Posterior vena cava (tissue), 2 donors: Measurements from ENCODE around the gene CLEC4F. TPM values are rescaled to one million over a fixed set of nuclear protein-coding genes. Genes with fewer than 3 reads are reported as not detected.

ENCODE experiments used
- DNase-seq: peaks from one replicate; pipeline ENCODE4 v3.0.0-alpha.2; 2020; ENCODE audit warnings: low spot score
- intact Hi-C, 2 donors: fragments of 100-400 bp; cut with DNase I; formaldehyde crosslinking; loops; one replicate each; pipeline versions ENCODE4 v1.14.1 to v1.14.2; 2022 to 2023
- long read RNA-seq, 2 donors: library from polyadenylated mRNA; unstranded; transcript quantifications; one replicate each; pipeline ENCODE4 v2.0.0, GENCODE V29; 2020 to 2021
- total RNA-seq, 2 donors: library from RNA; stranded (reverse); fragmentation: NEBNext Ultra II Directional; extraction: Animal tissue kit (Norgen Biotek cat#: 25700); gene quantifications; one replicate each; pipeline ENCODE4 v1.2.1, GENCODE V29; 2021
- donor health status: DM: yes; HTN: yes; CAD: no.
- donor health status: DM: yes; HTN: yes; CAD: no.

CLEC4F gene, protein sequence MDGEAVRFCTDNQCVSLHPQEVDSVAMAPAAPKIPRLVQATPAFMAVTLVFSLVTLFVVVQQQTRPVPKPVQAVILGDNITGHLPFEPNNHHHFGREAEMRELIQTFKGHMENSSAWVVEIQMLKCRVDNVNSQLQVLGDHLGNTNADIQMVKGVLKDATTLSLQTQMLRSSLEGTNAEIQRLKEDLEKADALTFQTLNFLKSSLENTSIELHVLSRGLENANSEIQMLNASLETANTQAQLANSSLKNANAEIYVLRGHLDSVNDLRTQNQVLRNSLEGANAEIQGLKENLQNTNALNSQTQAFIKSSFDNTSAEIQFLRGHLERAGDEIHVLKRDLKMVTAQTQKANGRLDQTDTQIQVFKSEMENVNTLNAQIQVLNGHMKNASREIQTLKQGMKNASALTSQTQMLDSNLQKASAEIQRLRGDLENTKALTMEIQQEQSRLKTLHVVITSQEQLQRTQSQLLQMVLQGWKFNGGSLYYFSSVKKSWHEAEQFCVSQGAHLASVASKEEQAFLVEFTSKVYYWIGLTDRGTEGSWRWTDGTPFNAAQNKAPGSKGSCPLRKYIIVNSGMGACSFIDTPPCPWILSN
- under 1 TPM; 0.29 to 0.32 TPM for total RNA-seq
- long read RNA-seq, donor 1 = 0 reads
- long read RNA-seq, donor 2 = 0 reads

DNA sequence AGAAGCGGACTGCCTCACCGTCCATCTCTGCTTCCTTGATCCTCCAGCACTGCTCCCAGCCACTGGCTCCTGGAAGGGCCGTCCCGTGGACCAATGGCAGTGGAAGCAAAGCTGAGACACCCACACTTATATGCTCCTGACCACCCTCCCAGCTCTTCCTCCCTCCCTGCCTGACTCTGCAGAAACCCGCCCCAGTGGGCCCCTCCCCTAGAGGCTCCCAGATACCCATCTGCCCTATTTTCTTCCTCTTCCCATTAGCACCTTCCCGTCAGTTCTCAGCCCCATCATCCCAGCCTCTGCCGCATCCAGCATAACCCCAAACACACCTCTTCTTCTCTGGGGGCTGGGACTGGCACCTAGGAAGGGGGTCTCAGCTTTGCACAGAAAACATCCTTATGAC is at the start of gene CLEC4F:
Gene CLEC4F, minus strand, starts transcription at position 101 of the 400 bp plus-strand sequence. Its CDS starts 76 bp downstream, at position 25.
- intact Hi-C loops = no loop called here
- DNase-seq = no peak

GRCh38 chr2:70868970-70869369 is 48.6 kb upstream of the CLEC4F start:
- DNase-seq = no peak
- intact Hi-C loops = no loop called here

DNA sequence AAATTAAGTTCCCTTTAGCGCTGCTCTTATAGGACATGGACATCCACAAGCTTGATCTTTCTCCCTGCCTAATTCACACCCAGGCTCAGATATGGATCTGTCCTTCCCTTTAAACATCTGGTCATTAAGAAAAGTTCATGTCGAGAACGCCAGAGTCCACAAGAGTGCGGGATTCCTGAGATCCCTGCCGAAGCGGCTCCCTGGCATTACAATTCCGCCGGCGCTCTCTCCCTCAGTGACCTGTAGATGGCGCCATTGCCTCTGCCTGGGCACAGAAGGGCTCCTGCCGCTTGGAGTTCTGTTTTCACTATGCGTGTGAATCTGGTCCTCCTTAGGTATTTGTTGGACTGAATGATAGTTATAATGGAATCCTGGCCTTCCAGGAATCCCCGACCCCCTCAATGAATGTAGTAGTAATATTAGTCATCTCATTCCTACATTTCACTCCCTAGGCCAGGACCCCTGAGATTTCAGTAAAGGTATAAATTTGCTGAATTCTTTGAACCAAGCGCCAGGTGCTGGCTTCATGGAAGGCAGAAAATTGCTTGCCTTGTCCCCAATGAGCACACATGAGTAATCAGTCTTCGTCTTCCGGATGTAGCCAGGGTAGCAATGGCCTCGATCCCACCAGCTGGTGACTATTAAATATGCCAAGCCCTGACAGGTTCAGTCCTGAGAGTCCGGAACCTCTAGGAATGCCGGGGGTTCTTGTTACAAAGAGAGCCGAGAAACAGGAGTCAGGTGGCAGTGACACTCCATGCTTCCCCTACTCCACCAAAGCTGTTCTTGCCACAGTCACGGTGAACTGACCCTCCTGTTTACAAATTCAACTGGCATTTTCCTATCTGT is 41.6 kb upstream of the CLEC4F start:
- intact Hi-C loops = no loop called here
- DNase-seq = peak; percentile 94

DNA sequence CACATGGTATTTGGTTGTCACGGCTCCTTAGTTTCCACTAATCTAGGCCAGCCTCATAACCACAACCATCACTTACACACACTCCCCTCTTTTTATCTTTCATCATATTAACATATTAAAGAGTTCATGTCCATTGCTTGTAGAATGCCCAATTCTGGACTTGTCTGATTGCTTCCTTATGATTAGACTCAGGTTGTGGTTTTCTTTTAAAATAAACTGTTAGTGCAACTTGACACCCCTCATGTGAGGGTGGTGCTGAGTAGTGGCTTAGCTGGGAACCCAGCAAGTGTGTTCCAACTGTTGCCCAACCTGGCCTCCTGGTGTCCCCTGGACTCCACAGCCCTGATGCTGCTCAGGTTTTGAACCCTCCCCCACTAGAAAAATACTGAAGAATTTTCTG is 35.3 kb upstream of the CLEC4F start:
- intact Hi-C loops = no loop called here
- no peak for DNase-seq

DNA sequence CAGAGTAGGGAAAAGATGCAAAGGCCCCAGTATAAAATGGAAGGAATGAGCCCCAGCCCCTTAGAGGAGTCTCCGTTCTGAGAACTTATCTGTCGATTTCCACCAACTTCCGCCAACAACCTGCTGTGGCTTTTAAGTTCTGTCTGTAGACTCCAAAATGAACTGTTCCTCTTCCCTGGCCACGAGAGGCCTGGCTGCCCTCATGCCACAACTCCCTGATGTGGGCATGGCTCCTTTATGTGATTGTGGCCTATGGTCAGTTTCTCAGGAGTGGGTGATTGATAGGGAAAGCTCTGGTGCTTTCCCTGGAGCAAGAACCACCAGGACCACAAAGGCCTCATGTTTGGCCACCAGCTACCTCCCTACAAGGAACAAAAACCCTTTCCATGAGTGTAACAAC is 34.0 kb upstream of the CLEC4F start:
- intact Hi-C loops = no loop called here
- no peak for DNase-seq

DNA sequence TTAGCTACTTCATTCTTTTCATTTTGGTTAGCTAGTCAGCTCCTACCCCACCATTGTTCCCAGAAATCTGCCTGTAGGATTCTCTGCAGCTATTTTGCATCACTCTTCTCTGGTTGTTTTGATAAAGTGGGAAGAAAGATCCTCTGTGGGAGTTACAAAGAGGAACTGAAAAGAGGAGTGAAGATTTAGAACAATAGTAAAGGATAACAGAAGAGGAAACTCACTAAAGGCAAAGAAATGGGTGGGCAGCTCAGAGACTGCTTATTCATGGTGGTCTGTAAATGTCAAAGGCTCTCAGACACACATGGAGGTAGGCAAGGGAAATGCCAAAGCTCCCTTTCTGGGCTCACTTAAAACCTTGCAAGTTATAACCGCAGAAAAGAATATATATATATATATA is 32.4 kb upstream of the CLEC4F start:
- intact Hi-C loops = no loop called here
- DNase-seq = no peak

- no peak for DNase-seq
- intact Hi-C loops = no loop called here
Measured at GRCh38 chr2:70851704-70852103, 31.3 kb upstream of the CLEC4F start.

DNA sequence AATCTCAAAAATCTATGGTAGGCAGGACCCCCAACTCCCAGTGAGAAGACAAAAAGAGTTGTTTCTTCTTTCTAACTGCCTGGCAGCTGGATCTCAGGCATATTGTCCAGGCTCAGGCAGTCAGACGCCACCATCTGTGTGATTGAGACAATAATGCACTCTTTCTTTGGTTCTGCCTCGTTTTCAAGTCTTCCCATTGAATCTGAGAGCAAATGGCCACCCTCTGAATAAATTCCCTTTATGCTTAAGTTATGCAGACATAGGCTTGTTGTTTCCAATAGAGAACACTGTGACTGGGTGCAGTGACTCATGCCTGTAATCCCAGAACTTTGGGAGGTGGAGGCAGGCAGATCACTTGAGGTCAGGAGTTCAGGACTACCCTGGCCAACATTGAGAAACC is 30.5 kb upstream of the CLEC4F start:
- no peak for DNase-seq
- intact Hi-C loops = no loop called here

- DNase-seq = no peak
Measured at GRCh38 chr2:70842401-70842800, 22.0 kb upstream of the CLEC4F start.

GRCh38 chr2:70837980-70838925 is 17.9 kb upstream of the CLEC4F start:
- intact Hi-C loops = no loop called here
- no peak for DNase-seq

More at GRCh38 chr2:70842401-70842800, 22.0 kb upstream of the CLEC4F start:
- intact Hi-C loops = no loop called here

- intact Hi-C loops = no loop called here
- DNase-seq = no peak
Measured at GRCh38 chr2:70835643-70836042, 15.2 kb upstream of the CLEC4F start, which contains the start of gene CD207. Gene CD207 (minus strand): TSS chr2:70835816. CDS start chr2:70835776, 40 bp downstream.

- DNase-seq = no peak
- intact Hi-C loops = no loop called here
Measured at GRCh38 chr2:70834881-70835280, 14.5 kb upstream of the CLEC4F start.

GRCh38 chr2:70834106-70834505 is 13.7 kb upstream of the CLEC4F start:
- DNase-seq = no peak
- intact Hi-C loops = no loop called here

- intact Hi-C loops = no loop called here
- DNase-seq = no peak
Measured at GRCh38 chr2:70833246-70833645, 12.8 kb upstream of the CLEC4F start.

DNA sequence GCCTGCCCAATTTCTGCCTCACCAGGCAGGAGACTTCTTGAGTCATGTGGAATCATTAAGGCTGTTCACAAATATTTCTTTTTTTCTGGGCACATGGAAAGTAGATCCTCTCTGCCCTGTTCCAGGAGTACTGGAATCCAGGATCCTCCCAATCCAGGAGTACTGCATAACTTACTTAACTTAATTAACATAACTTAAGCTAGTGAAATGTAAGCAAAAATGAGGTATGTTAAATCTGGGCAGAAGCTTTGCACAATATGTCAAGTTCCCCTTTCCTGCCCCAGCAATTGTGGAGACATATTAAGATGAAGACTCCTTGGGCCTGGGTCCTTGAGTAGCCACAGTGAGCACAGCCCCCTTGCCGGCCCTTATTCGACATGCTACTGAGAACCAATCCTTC is 12.0 kb upstream of the CLEC4F start:
- intact Hi-C loops = no loop called here
- no peak for DNase-seq

DNA sequence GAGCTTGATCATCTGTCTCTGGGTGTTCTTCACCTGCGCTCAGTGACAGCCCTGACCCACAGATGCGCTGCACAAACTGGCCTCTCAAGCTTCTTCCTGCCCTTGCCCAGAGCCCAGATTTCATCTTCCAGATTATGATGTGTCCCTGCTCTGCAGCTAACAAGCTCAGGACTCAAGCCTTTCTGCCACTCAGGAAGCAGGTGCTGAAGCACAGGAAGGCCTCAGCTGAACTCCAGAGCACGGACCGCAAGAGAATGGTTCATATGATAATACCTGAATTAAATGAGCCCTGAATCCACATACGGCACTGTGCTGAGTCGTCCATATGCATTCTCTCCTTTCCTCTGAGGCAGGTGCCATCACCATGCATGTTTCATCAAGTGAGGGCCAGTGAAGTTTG is 11.5 kb upstream of the CLEC4F start:
- no peak for DNase-seq
- intact Hi-C loops = no loop called here

GRCh38 chr2:70830366-70830765 is 10.0 kb upstream of the CLEC4F start:
- intact Hi-C loops = no loop called here
- DNase-seq = peak; percentile 81

GRCh38 chr2:70829916-70830315 is 9.5 kb upstream of the CLEC4F start:
- intact Hi-C loops = no loop called here
- no peak for DNase-seq
